Measurements from ENCODE around the gene CPT1C.

The CPT1C gene

GRCh38 chr19:49660338-49660961, 30.5 kb upstream of the CPT1C start:
- in situ Hi-C loops (cut with HindIII; ENCODE audit: low sequenced_read_pairs) = no loop called here

DNA sequence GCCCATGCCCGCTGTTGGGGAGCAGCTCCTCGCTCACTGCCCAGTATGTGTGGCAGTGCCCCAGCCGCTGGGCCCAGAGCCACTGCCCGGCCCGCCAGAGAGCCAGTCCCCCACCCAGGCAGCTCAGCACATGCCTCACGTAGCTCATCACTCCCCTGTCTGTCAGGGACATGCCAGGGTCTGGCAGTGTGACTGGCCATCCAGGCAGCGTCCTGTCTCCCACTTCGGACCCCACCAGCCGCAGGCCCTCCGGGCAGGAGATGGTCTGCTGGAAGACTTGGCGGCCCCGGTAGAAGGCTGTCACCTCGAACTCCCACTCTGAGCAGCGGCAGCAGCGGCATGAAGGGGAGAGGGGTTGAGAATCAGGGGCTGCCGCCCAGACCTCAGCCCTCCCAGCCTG, 28.9 kb upstream of the CPT1C start:
- in situ Hi-C loops (cut with HindIII; ENCODE audit: low sequenced_read_pairs) = no loop called here

DNA sequence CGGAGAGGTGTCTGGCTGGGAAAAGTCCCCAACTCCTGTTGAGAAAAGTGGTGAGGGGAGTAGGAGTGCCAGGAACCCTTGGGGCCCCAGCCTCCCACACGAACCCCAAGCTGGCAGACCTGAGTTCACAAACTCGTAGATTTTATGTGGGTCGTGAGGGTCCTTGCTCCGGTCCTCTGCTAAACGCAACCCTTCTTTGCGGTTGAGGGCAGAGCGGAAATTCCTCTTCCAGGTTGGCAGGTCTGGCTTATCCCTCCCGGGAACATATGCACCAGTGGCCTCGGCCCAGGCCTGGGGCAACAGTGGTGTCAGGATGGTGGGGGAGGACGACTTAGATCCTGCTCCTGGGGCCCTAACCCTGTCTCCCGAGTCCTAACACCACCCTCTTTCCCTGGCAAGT, 27.7 kb upstream of the CPT1C start:
- in situ Hi-C loops (cut with HindIII; ENCODE audit: low sequenced_read_pairs) = no loop called here

- in situ Hi-C loops (cut with HindIII; ENCODE audit: low sequenced_read_pairs) = no loop called here
These were observed 26.5 kb upstream of the CPT1C start for GRCh38 chr19:49664171-49665035.

DNA sequence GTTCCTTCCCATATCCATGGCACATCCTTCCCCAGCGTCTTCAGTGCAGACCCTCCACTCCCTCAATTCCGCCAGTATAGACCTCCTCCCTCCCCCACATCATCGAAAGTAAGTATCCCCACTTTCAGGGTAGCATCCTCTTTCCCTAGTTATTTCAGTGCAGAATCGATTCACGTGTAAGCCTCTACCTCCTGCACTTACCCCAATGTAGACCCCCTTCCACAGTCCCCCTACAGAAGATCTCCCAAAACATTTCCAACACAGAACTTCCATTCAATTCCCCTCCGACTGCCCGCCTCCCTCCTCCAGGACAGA, 25.9 kb upstream of the CPT1C start:
- in situ Hi-C loops (cut with HindIII; ENCODE audit: low sequenced_read_pairs) = no loop called here

DNA sequence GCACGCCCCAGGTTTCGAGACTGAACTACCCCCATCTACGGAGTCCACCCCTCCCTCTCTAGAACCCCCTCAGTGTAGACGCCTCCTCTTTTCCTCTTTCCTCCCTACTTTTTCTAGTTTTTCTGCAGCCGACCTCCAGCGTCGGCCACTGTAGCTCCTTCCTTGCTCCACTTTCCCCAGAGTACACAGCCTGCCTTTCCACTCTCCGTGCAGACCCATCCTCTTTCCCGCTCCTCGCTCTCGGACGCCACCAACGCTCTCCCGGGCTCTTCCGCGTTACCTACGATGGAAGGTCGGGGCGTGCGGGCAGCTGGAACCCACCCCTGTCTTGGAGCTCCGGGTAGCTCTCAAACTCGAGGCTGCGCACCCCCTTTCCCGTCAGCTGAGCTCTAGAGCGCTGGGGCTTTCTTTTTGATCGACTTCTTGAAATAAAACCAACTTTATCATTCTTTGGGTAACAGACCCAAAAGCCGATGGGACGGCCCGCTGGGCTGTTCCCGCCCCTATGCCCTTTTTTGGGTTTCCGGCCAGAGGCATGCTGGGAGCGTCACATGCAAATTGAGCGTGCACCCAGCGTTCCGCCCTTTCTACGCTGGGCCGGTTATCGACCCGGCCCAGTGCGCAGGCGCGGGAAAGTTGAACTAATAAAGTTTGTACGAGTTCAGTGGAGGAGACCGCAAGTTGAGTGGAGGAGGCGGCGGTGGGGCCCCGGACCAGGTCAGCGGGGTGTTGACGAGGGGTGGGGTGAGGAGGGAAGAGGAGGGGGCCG, 25.4 kb upstream of the CPT1C start, which contains the start of the genes BCL2L12 and IRF3:
Gene BCL2L12 (plus strand): TSS at position 583 of the 769 bp plus-strand sequence. CDS start 760 bp downstream, outside the sequence.
Gene IRF3 (minus strand): TSS at position 507 of the 769 bp plus-strand sequence. CDS start 1,019 bp downstream, outside the sequence.
- in situ Hi-C loops (cut with HindIII; ENCODE audit: low sequenced_read_pairs) = no loop called here

DNA sequence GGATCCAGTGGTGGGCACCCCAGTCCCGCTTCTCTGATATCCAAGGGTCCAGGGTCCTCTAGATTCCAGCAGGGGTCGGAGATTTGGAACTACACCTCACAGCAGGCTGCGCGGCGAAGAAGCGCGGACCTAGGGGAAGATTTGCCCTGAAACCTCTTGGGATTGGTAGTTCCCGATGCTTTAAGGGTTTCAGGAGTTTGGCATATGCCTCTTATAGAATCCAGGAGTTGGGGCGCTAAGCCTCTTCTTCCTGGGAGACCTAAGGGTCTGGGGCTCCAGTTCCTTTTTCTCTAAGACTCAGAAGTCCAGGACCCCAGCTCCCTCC, 24.8 kb upstream of the CPT1C start:
- in situ Hi-C loops (cut with HindIII; ENCODE audit: low sequenced_read_pairs) = no loop called here

- in situ Hi-C loops (cut with HindIII; ENCODE audit: low sequenced_read_pairs) = no loop called here
These were observed 23.4 kb upstream of the CPT1C start for GRCh38 chr19:49667473-49667872.

- in situ Hi-C loops (cut with HindIII; ENCODE audit: low sequenced_read_pairs) = no loop called here
These were observed 21.4 kb upstream of the CPT1C start for GRCh38 chr19:49669516-49669915.

DNA sequence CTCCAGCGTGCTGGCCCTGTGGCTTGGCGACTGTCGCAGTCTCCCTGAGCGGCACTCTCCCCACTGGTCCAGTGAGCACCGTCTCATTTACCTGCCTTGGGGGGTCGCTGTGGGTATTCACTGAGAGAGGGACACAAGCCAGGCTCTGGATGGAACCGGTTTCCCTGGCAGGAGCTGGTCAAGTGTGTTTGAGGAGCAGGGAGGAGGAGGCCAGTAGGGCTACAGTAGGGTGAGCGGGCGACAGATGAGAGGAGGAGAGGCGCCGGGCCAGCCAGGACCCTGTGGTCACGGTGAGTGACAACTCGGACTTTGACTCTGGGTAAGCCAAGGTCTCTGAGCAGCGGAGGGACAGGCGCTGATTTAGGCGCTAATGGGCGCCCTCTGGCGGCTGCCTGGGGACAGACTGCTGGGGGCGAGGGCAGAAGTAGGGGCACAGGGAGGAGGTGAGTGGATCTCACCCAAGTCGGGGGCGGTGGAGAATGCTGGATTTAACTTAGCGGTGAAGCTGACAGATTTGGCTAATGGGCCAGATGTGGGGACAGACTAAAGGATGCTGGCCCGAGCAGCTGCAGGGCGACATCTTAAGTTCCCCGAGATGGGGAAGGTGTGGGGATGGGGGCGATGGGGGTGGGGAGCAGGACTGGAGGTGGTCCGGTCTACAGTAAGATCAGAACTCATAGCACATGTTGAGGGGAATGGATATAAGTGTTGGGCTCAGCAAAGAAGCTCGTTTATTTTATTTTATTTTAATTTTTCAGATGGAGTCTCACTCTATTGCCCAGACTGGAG, 18.6 kb upstream of the CPT1C start:
- in situ Hi-C loops (cut with HindIII; ENCODE audit: low sequenced_read_pairs) = no loop called here

DNA sequence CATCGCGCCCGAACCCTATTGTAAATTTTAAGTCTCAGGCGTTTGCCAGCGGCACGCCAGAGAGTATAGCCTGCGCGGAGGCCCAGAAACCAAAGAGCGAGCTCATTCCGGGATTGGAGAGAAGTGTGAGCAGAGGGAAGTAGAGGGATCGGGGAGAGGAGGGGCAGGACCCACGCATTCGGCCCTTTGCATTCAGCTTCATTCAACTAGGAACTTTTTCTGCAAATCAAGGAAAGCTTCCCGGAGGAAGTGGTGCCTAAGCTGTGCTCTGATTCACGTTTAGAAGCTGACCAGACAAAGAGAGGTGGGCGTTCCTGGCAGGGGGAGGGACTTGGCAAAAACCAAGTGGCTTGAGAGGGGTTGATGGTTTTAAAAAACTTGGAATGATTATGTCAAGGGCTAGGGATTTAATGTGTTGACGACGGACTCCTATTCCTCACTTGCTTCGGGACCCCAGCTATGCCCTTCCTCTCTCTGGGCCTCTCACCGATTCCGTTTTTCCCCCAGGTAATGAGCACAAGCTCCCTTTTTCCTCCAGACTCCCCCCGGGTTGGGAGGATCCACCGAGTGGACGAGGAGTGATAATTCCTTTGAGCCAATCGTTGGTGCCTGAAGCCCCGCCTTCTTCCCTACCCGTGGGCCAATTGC, 14.7 kb upstream of the CPT1C start:
- in situ Hi-C loops (cut with HindIII; ENCODE audit: low sequenced_read_pairs) = no loop called here

- in situ Hi-C loops (cut with HindIII; ENCODE audit: low sequenced_read_pairs) = no loop called here
These were observed 14.1 kb upstream of the CPT1C start for GRCh38 chr19:49676784-49677230.

DNA sequence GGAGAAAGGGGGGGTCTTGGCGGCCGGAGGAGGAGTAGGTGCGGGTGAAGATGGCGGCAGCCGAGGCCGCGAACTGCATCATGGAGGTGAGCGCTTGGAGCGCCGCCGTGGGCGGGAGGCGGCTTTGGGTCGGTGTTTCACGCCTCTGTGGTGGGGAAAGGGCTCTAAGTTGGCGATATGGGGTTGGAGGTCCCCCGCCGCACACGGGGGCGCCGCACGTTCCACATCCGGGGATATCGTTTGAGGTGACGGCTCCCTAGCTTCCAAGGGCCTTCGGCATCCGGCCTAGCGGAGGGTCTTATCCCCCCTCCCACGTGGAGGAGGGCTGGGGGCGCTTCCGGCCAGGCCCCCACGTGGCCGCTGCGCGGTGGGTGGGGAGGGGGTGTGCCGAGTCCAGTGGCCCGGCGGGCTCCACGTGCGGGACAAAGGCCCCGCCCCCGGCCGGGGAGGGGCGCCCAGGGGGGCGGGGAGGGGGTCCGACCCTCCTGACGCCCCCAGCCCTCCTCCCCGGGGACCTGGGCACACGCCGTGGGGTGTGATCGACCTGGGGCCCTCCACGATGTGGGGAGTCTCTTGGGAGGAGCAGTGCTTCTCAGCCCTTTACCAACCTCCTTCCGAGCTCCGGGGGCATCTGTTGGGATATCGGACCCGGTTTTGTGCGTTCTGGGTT, 13.6 kb upstream of the CPT1C start, which contains the start of gene PRMT1:
Gene PRMT1 (plus strand): TSS at position 41 of the 670 bp plus-strand sequence. CDS start 10 bp downstream, at position 51.
- in situ Hi-C loops (cut with HindIII; ENCODE audit: low sequenced_read_pairs) = no loop called here

DNA sequence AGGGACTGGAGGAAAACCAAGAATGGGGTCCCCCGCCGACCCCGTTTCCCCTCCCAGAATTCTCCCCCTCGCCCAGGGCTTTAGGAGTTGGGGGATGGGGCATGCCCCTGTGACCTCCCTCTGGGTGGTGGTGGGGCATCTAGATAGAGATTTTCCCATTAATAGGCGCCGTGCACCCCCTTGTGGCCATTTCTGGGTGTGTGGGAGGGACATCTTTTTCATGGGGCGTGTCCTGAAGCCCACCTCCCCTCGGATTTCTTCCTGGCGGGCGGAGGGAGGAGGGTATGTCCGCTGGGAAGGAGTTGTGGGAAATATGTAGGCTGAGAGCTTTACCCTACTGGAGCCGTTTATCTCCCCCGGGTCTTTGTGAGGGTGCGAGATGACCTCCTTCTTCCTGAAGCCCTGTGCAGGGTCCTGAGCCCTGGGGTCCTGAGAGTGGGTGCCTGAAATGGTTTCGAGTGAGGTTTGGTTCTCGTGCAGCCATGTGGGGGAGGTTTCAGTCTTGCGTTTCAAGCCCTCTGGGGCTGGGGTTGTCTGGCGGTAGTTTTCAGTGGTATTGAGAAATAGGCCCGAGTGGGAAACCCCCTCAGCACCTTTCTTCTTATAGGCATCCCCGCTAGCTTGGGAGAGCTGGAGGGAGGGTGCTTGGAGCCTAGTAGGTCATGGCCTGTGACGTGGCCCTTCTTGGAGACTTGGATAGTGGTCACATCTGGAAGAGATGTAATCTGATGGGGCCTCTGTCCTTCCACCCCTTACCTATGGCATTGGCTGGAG, 12.8 kb upstream of the CPT1C start:
- in situ Hi-C loops (cut with HindIII; ENCODE audit: low sequenced_read_pairs) = no loop called here

GRCh38 chr19:49678985-49679770, 11.7 kb upstream of the CPT1C start:
- in situ Hi-C loops (cut with HindIII; ENCODE audit: low sequenced_read_pairs) = no loop called here

DNA sequence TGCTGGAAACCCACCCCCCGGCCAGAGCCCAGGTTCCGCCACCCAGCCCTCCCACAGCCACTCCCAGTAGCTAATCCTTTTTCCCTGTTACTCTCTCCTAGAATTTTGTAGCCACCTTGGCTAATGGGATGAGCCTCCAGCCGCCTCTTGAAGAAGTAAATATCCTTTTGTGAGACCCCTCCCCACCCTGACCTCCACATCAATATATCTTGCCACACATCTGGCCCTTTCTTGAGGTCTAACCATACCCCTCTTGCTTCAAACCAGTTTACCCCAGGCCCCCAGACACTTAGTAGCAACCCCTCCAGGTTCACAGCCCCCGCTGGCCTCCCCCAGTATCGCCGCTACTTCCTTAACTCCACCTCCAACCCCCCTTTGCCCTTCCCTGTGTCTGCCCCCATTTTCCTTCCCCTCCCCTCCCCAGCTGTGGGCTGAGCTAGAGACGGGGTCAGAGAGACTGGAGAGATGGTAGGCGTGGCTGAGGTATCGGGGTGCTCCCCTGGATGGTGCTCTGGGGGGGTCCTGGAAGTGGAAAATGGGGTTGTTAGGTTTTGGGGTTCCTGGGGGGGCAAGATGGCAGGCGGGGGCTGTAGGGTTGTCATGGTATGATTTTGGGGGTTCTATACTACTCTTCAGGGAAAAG, 11.0 kb upstream of the CPT1C start:
- in situ Hi-C loops (cut with HindIII; ENCODE audit: low sequenced_read_pairs) = no loop called here

Data from DLD1 (cell line).